H1 (cell line): ENCODE data around the gene TEX28. TPM values are rescaled to one million over a fixed set of nuclear protein-coding genes. Genes with fewer than 3 reads are reported as not detected.

Experiments
- CTCF ChIA-PET: fragments of 300-600 bp; sonication (Branson Sonifier 250); formaldehyde crosslinking; loops from one replicate; lab custom pipeline; 2021; ENCODE audit not compliant: partially characterized antibody; lab: Charles Lee
- POLR2A ChIA-PET: fragments of 300-600 bp; sonication (Branson Sonifier 250); formaldehyde crosslinking; loops from one replicate; lab custom pipeline; 2021; ENCODE audit warnings: inconsistent platforms; ENCODE audit not compliant: partially characterized antibody; lab: Charles Lee
- DNase-seq, 2 experiments: peaks; one replicate each; pipeline versions ENCODE4 v3.0.0 to v3.0.0-alpha.2; 2010 to 2022; ENCODE audit warnings: low spot score in 2 of 2, low read depth in 1 of 2, mixed read lengths in 1 of 2
- FAIRE-seq: peaks from 2 replicates; lab custom pipeline; 2011; peaks lifted over from hg19 to GRCh38; lab: Jason Lieb, UNC
- H2AFZ ChIP-seq: 2 replicates; pipeline ENCODE4 v1.8.1; 2012; ENCODE audit warnings: low read length, inconsistent platforms
- H2AK5ac ChIP-seq: 2 replicates; pipeline ENCODE4 v1.6.1; 2013; ENCODE audit warnings: low read depth, low read length
- H2BK120ac ChIP-seq: replicated peaks from 2 replicates; pipeline ENCODE3; 2013; ENCODE audit warnings: low read depth, low read length, inconsistent platforms
- H2BK12ac ChIP-seq: 2 replicates; pipeline ENCODE4 v1.6.1; 2013; ENCODE audit warnings: low read depth, low read length
- H2BK15ac ChIP-seq: 2 replicates; pipeline ENCODE4 v1.6.1; 2013; ENCODE audit warnings: low read length
- H2BK20ac ChIP-seq: 2 replicates; pipeline ENCODE4 v1.6.1; 2013; ENCODE audit warnings: low read length
- H2BK5ac ChIP-seq: 2 replicates; pipeline ENCODE4 v1.6.1; 2013; ENCODE audit warnings: low read depth, low read length
- H3K14ac ChIP-seq: 2 replicates; pipeline ENCODE4 v1.6.1; 2013; ENCODE audit warnings: inconsistent platforms; ENCODE audit not compliant: insufficient read length
- H3K18ac ChIP-seq: 2 replicates; pipeline ENCODE4 v1.6.1; 2013; ENCODE audit warnings: low read length; ENCODE audit errors: extremely low read depth
- H3K23ac ChIP-seq: 2 replicates; pipeline ENCODE4 v1.6.1; 2013; ENCODE audit warnings: inconsistent platforms; ENCODE audit not compliant: insufficient read length
- H3K23me2 ChIP-seq: 2 replicates; pipeline ENCODE4 v1.6.1; 2013; ENCODE audit warnings: low read depth, low read length
- H3K27ac ChIP-seq: 2 replicates; pipeline ENCODE4 v1.6.1; 2011; ENCODE audit warnings: low read depth, low read length, inconsistent platforms
- H3K27me3 ChIP-seq, 4 experiments: replicated peaks in 1 of 4; 1 replicate in 1 of 4; 2 replicates in 3 of 4; pipeline versions ENCODE4 v1.6.1 to v1.8.1; 2011 to 2013; ENCODE audit warnings: low read length in 3 of 4, mild to moderate bottlenecking in 3 of 4, inconsistent platforms in 2 of 4, mixed read lengths in 2 of 4, moderate library complexity in 1 of 4; ENCODE audit not compliant: control insufficient read depth in 3 of 4, insufficient read depth in 3 of 4; ENCODE audit errors: extremely low read depth in 1 of 4
- H3K36me3 ChIP-seq, 4 experiments: 2 replicates each; pipeline versions ENCODE4 v1.6.1 to v1.8.1; 2011 to 2013; ENCODE audit warnings: mild to moderate bottlenecking in 4 of 4, low read length in 3 of 4, moderate library complexity in 2 of 4, control low read depth in 1 of 4, inconsistent platforms in 1 of 4; ENCODE audit not compliant: insufficient read depth in 4 of 4, control insufficient read depth in 2 of 4
- H3K4ac ChIP-seq: replicated peaks from 2 replicates; pipeline ENCODE3; 2013; ENCODE audit warnings: low read length, low read depth, mixed read lengths, inconsistent platforms; ENCODE audit not compliant: insufficient read length
- H3K4me1 ChIP-seq, 4 experiments: replicated peaks in 1 of 4; 1 replicate in 1 of 4; 2 replicates in 3 of 4; pipeline versions ENCODE4 v1.6.1 to v1.8.1; 2011 to 2013; ENCODE audit warnings: low read length in 3 of 4, inconsistent platforms in 2 of 4, mixed read lengths in 1 of 4; ENCODE audit not compliant: insufficient read depth in 4 of 4, control insufficient read depth in 3 of 4
- H3K4me2 ChIP-seq, 2 experiments: 2 replicates each; pipeline versions ENCODE4 v1.6.1 to v1.8.1; 2011 to 2013; ENCODE audit warnings: low read depth in 2 of 2, low read length in 2 of 2, control low read depth in 1 of 2, inconsistent platforms in 1 of 2, mild to moderate bottlenecking in 1 of 2; ENCODE audit not compliant: insufficient read depth in 1 of 2
- H3K4me3 ChIP-seq, 4 experiments: fragments of 200-600, 300-600 bp in 1 of 4; sonication (generic), shearing (Covaris generic), sonication (Bioruptor Twin) in 1 of 4; 2 replicates each; pipeline versions ENCODE4 v1.5.1 to v1.8.1; 2011 to 2016; ENCODE audit warnings: low read length in 4 of 4, low read depth in 3 of 4, control low read depth in 2 of 4, inconsistent platforms in 2 of 4, mild to moderate bottlenecking in 2 of 4, mixed read lengths in 1 of 4, moderate library complexity in 1 of 4; ENCODE audit not compliant: insufficient read depth in 2 of 4; ENCODE audit errors: extremely low read depth in 1 of 4
- H3K56ac ChIP-seq: replicated peaks from 2 replicates; pipeline ENCODE3; 2013; ENCODE audit warnings: low read depth, mild to moderate bottlenecking, mixed read lengths, low read length, inconsistent platforms; ENCODE audit not compliant: insufficient read length
- H3K79me1 ChIP-seq: 2 replicates; pipeline ENCODE4 v1.6.1; 2013; ENCODE audit warnings: low read depth, low read length, control low read depth
- H3K79me2 ChIP-seq, 2 experiments: 2 replicates each; pipeline versions ENCODE4 v1.6.1 to v1.8.1; 2012 to 2013; ENCODE audit warnings: low read length in 2 of 2, mild to moderate bottlenecking in 2 of 2, inconsistent platforms in 1 of 2; ENCODE audit not compliant: insufficient read depth in 2 of 2, control insufficient read depth in 1 of 2
- H3K9ac ChIP-seq, 4 experiments: replicated peaks in 1 of 4; 1 replicate in 1 of 4; 2 replicates in 3 of 4; pipeline versions ENCODE4 v1.6.1 to v1.8.1; 2011 to 2013; ENCODE audit warnings: low read depth in 3 of 4, low read length in 3 of 4, control low read depth in 2 of 4, mild to moderate bottlenecking in 2 of 4, moderate library complexity in 2 of 4, inconsistent platforms in 1 of 4; ENCODE audit errors: extremely low read depth in 1 of 4
- H3K9me3 ChIP-seq, 2 experiments: 2 replicates each; pipeline versions ENCODE4 v1.6.1 to v1.8.1; 2012 to 2013; ENCODE audit warnings: mild to moderate bottlenecking in 2 of 2, moderate library complexity in 2 of 2, control low read depth in 1 of 2, inconsistent platforms in 1 of 2, low read depth in 1 of 2, low read length in 1 of 2, mixed read lengths in 1 of 2; ENCODE audit not compliant: insufficient read depth in 2 of 2
- H4K20me1 ChIP-seq, 2 experiments: replicated peaks in 1 of 2; 2 replicates each; pipeline versions ENCODE3 to v1.8.1; 2011 to 2013; ENCODE audit warnings: inconsistent platforms in 2 of 2, low read length in 2 of 2, mild to moderate bottlenecking in 1 of 2; ENCODE audit not compliant: insufficient read depth in 2 of 2, control insufficient read depth in 1 of 2
- H4K5ac ChIP-seq: 2 replicates; pipeline ENCODE4 v1.6.1; 2013; ENCODE audit warnings: low read length, low read depth, mixed read lengths, inconsistent platforms; ENCODE audit not compliant: insufficient read length
- H4K8ac ChIP-seq: 2 replicates; pipeline ENCODE4 v1.8.0; 2013; ENCODE audit warnings: mild to moderate bottlenecking, moderate library complexity, low read length, inconsistent platforms; ENCODE audit not compliant: insufficient read depth; ENCODE audit errors: extremely low read depth
- H4K91ac ChIP-seq: replicated peaks from 2 replicates; pipeline ENCODE3; 2013; ENCODE audit warnings: low read length, mixed read lengths, inconsistent platforms; ENCODE audit not compliant: insufficient read length
- HDAC2 ChIP-seq, 2 experiments: fragments of 300-600 bp in 1 of 2; sonication (generic) in 1 of 2; IDR thresholded peaks; 2 replicates each; pipeline ENCODE4 v1.6.1; 2011 to 2012; ENCODE audit warnings: low read depth in 2 of 2, low read length in 2 of 2, mild to moderate bottlenecking in 2 of 2, moderate library complexity in 2 of 2, borderline replicate concordance in 1 of 2, inconsistent platforms in 1 of 2
- SIRT6 ChIP-seq: IDR thresholded peaks from one replicate; pipeline ENCODE4 v1.7.1; 2012; ENCODE audit warnings: low read length, inconsistent platforms
- SP1 ChIP-seq: IDR thresholded peaks from 2 replicates; pipeline ENCODE4 v1.6.1; 2011; ENCODE audit warnings: low read depth, low read length
- ZNF274 ChIP-seq: IDR thresholded peaks from 2 replicates; pipeline ENCODE4 v1.7.0; 2012; ENCODE audit warnings: low read length, borderline replicate concordance; ENCODE audit errors: extremely low read depth
- WGBS, 2 experiments: shearing (Covaris generic) in 1 of 2; methylation state at CpG; one replicate each; pipeline versions ENCODE4 v1.1.6 to v1.1.7; 2013 to 2015; ENCODE audit warnings: low lambda C conversion rate in 2 of 2, mixed read lengths in 2 of 2, inconsistent platforms in 1 of 2, low coverage in 1 of 2, missing lambda C conversion rate in 1 of 2; ENCODE audit not compliant: insufficient replicate concordance in 2 of 2, insufficient coverage in 1 of 2, insufficient read length in 1 of 2; ENCODE audit errors: extremely low coverage in 1 of 2, missing lambda C conversion rate in 1 of 2; 5-methylcytosine and 5-hydroxymethylcytosine counted together
- polyA plus RNA-seq, 7 experiments: library from polyadenylated mRNA; depleted of rRNA in 3 of 7; stranded (reverse) in 5 of 7; unstranded in 2 of 7; fragments of >200 nt in 5 of 7; fragments of 200-250 nt in 2 of 7; gene quantifications; 1 replicate in 5 of 7; 2 replicates in 1 of 7; 4 replicates in 1 of 7; pipeline versions ENCODE4 v1.2.1 to v1.2.3, GENCODE V29; 2011 to 2013; ENCODE audit warnings: missing spikeins in 2 of 7, mixed read lengths in 2 of 7
- total RNA-seq: library from RNA; stranded (reverse); fragmentation: NEBNext Ultra II Directional; extraction: Animal tissue kit (Norgen Biotek cat#: 25700); gene quantifications from 2 replicates; pipeline ENCODE4 v1.2.1, GENCODE V29; 2021
- TF ChIP-seq, protein P1 (sequence below): IDR thresholded peaks from 2 replicates; pipeline ENCODE4 v1.6.1; 2012; ENCODE audit warnings: low read length, inconsistent platforms

Gene TEX28
- total and polyA plus RNA-seq, 2 of the 8 experiments (the other 6 are each of a cell fraction or from before 2014, with no cell fraction given), result not detected

DNA sequence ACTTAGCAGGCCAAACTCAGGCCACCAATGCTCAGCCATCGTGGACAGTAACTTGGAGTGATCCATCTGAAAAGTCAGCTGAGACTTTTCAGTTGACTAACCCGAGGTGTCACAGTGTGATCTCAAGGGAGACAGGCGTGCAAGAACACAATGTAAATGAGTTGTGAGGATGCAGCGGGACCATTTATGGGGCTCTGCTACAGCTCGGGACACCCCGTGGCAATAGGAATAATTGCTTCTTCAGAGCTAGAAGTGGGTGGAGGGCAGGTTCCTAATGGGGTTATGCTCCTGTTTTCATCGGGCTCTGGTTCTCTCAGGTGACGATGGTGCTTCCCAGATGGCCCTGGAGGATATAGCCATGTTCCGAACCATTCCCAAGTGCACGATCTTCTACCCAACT is 28.0 kb upstream of the TEX28 start:
- H4K5ac ChIP-seq, result no peak overlapping the region
- no peak overlapping the region for H3K14ac ChIP-seq
- no peak for TF ChIP-seq SP1
- no peak for TF ChIP-seq ZNF274
- TF ChIP-seq, protein P1, sequence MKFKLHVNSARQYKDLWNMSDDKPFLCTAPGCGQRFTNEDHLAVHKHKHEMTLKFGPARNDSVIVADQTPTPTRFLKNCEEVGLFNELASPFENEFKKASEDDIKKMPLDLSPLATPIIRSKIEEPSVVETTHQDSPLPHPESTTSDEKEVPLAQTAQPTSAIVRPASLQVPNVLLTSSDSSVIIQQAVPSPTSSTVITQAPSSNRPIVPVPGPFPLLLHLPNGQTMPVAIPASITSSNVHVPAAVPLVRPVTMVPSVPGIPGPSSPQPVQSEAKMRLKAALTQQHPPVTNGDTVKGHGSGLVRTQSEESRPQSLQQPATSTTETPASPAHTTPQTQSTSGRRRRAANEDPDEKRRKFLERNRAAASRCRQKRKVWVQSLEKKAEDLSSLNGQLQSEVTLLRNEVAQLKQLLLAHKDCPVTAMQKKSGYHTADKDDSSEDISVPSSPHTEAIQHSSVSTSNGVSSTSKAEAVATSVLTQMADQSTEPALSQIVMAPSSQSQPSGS, result no peak
- no peak for TF ChIP-seq HDAC2 (IDR thresholded peaks at IDR 0.05; ENCODE audit: borderline replicate concordance in 1 of 2, low read depth in 2 of 2, low read length in 2 of 2)
- no peak for TF ChIP-seq SIRT6
- WGBS, 2 experiments, result 82% methylated on average over 9 of the region's 10 CpGs; no CpG with 5 or more reads in 1 of the 2 experiments
- H3K4me1 ChIP-seq, result no peaks in the 10 kb centered on the region
- no peak overlapping the region for H2AK5ac ChIP-seq
- FAIRE-seq (no peak), DNase-seq (no peak)
- no peaks in the 10 kb centered on the region for H3K27me3 ChIP-seq
- ChIA-PET CTCF (interaction anchor here (0.6 to 1.7 kb wide), 2 partner anchors 15 to 24 kb away, joined by 3 to 5 read pairs; no protein-coding TSS in a partner anchor), POLR2A (no interaction called here)
- H2BK12ac ChIP-seq, result no peak overlapping the region
- H3K4me2 ChIP-seq, result no peak overlapping the region
- no peak overlapping the region for H3K27ac ChIP-seq
- H3K4me3 ChIP-seq, result no peak overlapping the region
- no peak overlapping the region for H3K18ac ChIP-seq
- no peak overlapping the region for H3K4ac ChIP-seq
- H3K56ac ChIP-seq, result no peak overlapping the region
- H4K20me1 ChIP-seq, result no peaks in the 10 kb centered on the region
- H2AFZ ChIP-seq, result no peak overlapping the region
- H4K8ac ChIP-seq, result no peak overlapping the region
- H3K9me3 ChIP-seq, result no peaks in the 10 kb centered on the region
- no peaks in the 10 kb centered on the region for H3K23me2 ChIP-seq
- no peaks in the 10 kb centered on the region for H3K36me3 ChIP-seq
- H2BK5ac ChIP-seq, result no peak overlapping the region
- no peak overlapping the region for H3K23ac ChIP-seq
- H3K9ac ChIP-seq, result no peak overlapping the region
- H2BK15ac ChIP-seq, result no peak overlapping the region
- no peaks in the 10 kb centered on the region for H3K79me2 ChIP-seq
- H2BK20ac ChIP-seq, result no peak overlapping the region
- no peaks in the 10 kb centered on the region for H3K79me1 ChIP-seq
- no peak overlapping the region for H2BK120ac ChIP-seq
- no peak overlapping the region for H4K91ac ChIP-seq
